HepG2 (cell line): Measurements from ENCODE around the gene VPS52.

Source experiments
- CTCF ChIP-seq: sonication (generic); formaldehyde crosslinking; IDR thresholded peaks from 2 replicates; pipeline ENCODE4 v1.5.0; 2020; ENCODE audit warnings: mild to moderate bottlenecking, missing genetic modification reagents, moderate library complexity
- EZH2 ChIP-seq: conservative IDR thresholded peaks from 2 replicates; pipeline ENCODE4 v1.6.1; 2012; ENCODE audit warnings: mild to moderate bottlenecking, low read depth, low read length, moderate library complexity
- SP4 ChIP-seq: sonication (generic); formaldehyde crosslinking; IDR thresholded peaks from 2 replicates; pipeline ENCODE4 v1.8.1; 2023; ENCODE audit warnings: mild to moderate bottlenecking, missing genetic modification reagents

GRCh38 chr6:33295621-33296369, 24.1 kb upstream of the VPS52 start:
- TF ChIP-seq EZH2 = no peak
- no peak for TF ChIP-seq CTCF (CRISPR knock-in tag)
- no peak for TF ChIP-seq SP4
